Globus pallidus (tissue), 1 donor: ENCODE results near the gene DPM2.

ENCODE experiments used
- DNase-seq: peaks from one replicate; pipeline ENCODE4 v3.0.0-alpha.2; 2015; ENCODE audit warnings: low spot score

Gene DPM2

DNA sequence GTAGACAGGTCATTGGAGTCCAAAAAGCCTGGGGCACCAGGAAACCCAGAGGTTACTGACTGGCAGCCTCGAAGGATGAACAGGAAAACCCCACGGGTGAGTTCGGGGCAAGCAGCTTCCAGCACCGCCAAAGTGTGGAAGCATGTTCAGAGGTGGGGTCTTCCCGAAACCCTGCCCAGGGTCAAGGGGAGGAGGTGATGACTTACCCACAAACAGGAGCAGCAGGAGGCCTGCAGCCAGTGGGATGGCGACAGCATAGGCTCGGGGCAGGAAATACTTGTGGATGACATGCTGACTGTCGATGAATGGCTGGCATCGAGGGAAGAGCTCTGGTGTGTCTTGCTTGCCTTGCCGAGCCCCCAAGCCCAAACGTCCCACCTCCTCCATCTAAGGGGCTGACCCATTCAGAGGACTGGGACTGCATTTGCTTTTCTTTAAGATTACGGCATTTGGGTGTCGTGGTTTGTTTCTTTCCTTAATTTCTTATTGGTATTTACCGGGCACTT is 1.3 kb downstream of the DPM2 start:
- no peak for DNase-seq

- no peak for DNase-seq
These were observed 1.9 kb downstream of the DPM2 start for GRCh38 chr9:127935765-127936221.

DNA sequence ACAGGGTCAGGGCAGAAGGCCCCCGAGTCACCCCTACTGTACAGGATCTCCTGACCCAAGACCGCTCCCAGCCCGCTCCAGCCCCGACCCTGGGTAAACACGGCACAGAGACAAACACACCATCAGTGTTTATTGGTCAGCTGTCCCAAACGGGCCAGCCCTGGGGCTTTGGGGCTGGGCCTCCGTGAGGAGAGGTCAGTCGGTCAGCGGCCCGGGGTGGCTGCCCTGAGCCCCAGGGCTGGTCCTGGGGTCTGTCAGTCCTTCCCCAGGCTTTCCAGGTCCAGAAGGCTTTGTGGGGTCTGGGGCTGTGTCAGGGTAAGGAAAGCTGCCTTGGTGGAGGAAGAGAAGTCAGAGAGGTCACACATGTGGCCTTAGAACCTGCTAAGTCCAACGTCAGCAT is 2.7 kb downstream of the DPM2 start:
- DNase-seq: no peak

- no peak for DNase-seq
These were observed 3.4 kb downstream of the DPM2 start for GRCh38 chr9:127934248-127934647.

GRCh38 chr9:127931092-127931881 is 6.4 kb downstream of the DPM2 start:
- DNase-seq: no peak

DNA sequence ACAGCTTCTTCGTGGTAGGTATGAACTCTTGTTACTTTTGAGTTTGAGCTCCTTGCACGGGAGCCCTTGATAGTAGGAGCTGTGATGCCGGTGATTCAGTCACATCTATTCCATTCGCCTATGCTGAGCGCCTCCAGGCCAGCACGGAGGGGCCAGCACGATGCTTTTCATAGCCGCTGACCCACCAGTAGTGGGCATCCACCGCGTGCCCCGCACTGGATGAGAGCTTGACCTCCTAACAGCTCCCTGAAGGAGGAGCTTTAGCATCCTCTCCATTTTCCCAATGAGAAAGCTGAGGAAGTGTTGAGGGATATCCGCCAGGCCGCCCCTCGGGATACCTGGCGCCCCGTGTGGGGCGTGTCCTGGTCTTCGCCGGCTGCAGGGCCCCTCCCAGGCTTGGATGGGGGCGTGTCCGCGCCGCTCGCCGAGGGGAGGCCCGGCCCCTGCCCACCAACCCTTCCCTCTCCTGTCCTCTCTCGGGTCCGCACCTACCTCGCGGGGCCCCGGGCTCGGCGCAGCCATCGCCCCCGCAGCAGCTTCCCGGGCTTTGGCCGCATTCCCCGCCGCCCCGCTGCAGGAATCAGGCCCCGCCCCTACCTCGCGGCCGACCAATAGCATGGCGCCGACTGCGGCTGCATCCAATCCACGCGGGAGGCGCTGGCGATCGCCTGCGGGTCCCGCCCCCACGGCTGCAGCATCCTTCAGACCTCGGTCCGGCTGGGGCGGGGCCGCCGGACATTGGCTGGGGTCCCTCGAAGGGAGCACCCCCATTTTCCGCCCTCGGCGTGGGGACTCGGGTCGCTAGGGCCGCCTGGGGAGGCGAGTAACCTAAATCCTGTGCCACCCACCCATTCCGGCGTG is 7.2 kb downstream of the DPM2 start, which contains the start of gene PIP5KL1:
TSS of gene PIP5KL1 (minus strand) at position 547 of the 861 bp plus-strand sequence. CDS start at position 522, 25 bp downstream.
- peak; percentile 81 for DNase-seq

GRCh38 chr9:127929625-127929979 is 8.1 kb downstream of the DPM2 start:
- no peak for DNase-seq

- no peak for DNase-seq
These were observed 8.7 kb downstream of the DPM2 start for GRCh38 chr9:127928676-127929624.

GRCh38 chr9:127927988-127928675 is 9.5 kb downstream of the DPM2 start:
- no peak for DNase-seq

DNA sequence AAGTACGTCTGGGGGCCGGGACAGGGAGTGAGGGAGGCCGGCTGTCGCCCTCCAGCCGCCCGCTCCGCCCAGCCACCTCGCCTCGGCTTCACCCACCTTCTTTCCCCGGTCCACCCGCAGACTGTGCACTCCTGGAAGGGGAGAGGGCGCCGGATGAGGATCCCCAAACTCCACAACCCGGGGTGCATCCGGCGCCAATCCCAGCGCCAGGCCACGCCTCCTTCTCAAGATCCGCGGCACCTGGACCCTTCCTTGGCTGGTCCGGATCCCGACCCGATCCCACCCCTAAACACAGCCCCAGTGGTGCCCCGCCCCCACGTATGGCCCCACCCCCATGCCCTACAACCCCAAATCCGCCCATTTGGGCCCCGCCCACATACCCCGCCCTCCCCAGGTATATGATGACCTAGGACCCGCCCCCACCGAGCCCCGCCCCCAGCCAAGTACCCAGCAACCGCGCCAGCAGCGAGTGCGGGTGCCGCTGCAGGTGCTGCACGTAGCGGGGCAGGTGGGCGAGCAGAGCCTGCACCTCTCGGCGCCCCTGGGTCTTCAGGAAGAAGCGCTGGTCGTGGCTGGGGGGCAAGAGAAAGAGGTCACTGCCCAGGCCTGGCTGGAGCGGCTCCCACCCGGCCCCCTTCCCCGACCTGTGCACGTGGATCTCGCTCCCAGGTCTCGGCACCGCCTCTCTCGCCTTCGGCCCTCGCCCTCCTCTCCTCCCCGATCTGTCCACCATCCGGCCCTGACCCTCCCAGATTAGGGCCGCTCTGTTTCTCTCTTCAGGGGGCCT is 10.3 kb downstream of the DPM2 start:
- no peak for DNase-seq

GRCh38 chr9:127926906-127927200 is 10.8 kb downstream of the DPM2 start:
- DNase-seq: no peak

- no peak for DNase-seq
These were observed 11.4 kb downstream of the DPM2 start for GRCh38 chr9:127925959-127926905.

GRCh38 chr9:127924736-127925444 is 12.8 kb downstream of the DPM2 start:
- DNase-seq: no peak

- DNase-seq: no peak
These were observed 13.9 kb downstream of the DPM2 start for GRCh38 chr9:127923771-127924170.

DNA sequence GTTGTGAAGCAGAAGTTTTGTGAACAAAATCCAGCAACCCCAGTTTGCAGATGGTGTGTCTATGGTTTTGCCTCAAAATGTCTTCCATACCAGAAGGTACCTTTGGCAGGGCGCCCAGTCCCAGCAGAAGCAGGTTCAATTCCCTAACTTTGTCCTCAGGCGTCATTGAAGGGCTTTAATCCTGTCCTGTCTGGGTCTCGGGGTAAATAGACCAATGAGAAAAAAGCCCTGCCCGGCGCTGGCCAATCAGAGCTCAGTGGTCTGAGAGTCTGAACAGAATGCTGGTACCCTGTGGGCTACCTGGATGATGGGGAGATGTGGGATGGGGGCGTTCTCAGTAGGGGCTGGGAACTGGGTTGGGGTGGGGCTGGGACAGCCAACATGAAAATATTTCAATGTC is 14.6 kb downstream of the DPM2 start:
- DNase-seq: no peak

DNA sequence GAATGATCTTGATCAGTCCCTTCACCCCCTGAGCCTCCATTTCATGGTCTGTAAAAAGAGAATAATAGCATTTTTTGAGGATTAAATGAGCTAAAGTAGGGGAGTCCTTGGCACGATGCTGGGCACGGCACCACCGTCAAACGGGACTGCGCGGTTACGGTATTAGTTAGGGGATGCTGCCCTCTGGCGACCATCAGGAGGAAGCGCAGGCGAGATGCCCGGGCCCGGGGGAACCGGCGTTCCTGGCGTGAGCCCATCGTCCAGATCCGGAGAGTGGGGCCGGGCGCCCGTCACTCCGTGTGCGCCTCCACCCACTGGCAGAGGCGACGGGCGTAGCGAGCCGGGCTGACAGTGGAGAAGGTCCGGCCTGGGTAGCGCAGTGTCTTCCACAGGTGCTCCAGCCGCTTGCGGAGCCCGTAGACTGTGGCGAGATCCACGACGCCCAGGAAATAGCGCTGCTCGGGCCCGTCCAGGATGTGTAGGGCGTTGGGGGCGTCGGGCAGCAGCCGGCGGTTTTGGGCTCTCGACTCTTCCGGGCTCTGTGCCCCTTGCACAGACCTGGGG is 16.0 kb downstream of the DPM2 start:
- no peak for DNase-seq

DNA sequence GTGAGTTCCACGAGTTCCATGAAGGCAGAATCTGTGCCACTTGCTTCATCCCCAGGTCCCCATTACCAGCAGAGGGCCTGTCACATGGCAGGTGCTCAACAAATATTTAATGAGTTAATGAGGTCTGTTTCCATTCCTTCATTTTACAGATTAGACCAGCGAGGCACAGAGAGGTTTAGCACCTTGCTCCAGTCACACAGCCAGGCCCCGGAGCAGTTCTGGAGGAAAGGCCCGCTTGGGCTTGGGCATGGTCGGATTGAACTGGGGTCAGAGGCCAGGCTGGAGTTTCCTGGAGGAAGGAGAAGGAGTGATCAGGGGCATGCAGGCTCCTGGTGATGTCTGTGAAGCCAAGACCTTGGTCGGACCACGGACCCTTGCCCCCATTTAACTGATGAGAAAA is 16.9 kb downstream of the DPM2 start:
- no peak for DNase-seq

- DNase-seq: no peak
These were observed 18.3 kb downstream of the DPM2 start for GRCh38 chr9:127919253-127919815.
